GM12878 (cell line): ENCODE results near the gene DLG1. TPM values are rescaled to one million over a fixed set of nuclear protein-coding genes. Genes with fewer than 3 reads are reported as not detected.
A peak's percentile ranks its signal among the peaks of the same experiment; 100 is the strongest.

Experiments used
- ATAC-seq: fragments of 200-7000 bp; cut with Tn5 transposase; 3 replicates; pipeline ENCODE4 v1.9.1; 2020; ENCODE audit warnings: mild to moderate bottlenecking, moderate library complexity
- BruUV-seq: library from RNA; stranded (reverse); fragments of 400-500 nt; replicated peaks from 2 replicates; lab custom pipeline; 2021; lab: Mats Ljungman, UMichigan
- CTCF ChIA-PET: fragments of 300-600 bp; sonication (Branson Sonifier 250); formaldehyde crosslinking; extraction: SDS; loops from one replicate; lab custom pipeline; 2021; ENCODE audit warnings: inconsistent platforms; lab: Yijun Ruan, JAX
- POLR2A ChIA-PET: fragments of 350-600 bp; formaldehyde crosslinking; extraction: SDS; loops from one replicate; lab custom pipeline; 2021; ENCODE audit warnings: inconsistent platforms; lab: Charles Lee
- RAD21 ChIA-PET: fragments of 300-600 bp; sonication (Branson Sonifier 250); formaldehyde crosslinking; loops from one replicate; lab custom pipeline; 2023; ENCODE audit warnings: antibody characterized with exemption; ENCODE audit not compliant: unreplicated experiment; lab: Charles Lee
- SMC1A ChIA-PET: fragments of 300-600 bp; sonication (Branson Sonifier 250); formaldehyde crosslinking; loops from one replicate; lab custom pipeline; 2023; ENCODE audit not compliant: unreplicated experiment, uncharacterized antibody; lab: Charles Lee
- DNase-seq: peaks from one replicate; pipeline ENCODE4 v3.0.0-alpha.2; 2011; ENCODE audit warnings: low read depth, low spot score
- FAIRE-seq: peaks from 3 replicates; lab custom pipeline; 2011; peaks lifted over from hg19 to GRCh38; lab: Jason Lieb, UNC
- H2AFZ ChIP-seq: 2 replicates; pipeline ENCODE4 v1.6.0; 2011; ENCODE audit warnings: low read depth, low read length, control low read depth; ENCODE audit not compliant: control insufficient read depth
- H3K27ac ChIP-seq: 2 replicates; pipeline ENCODE4 v1.5.1; 2011; ENCODE audit warnings: control low read depth; ENCODE audit not compliant: control insufficient read depth, insufficient read depth
- H3K27me3 ChIP-seq, 2 experiments: replicated peaks in 1 of 2; 2 replicates each; pipeline versions ENCODE4 v1.6.0 to v1.6.1; 2011; ENCODE audit warnings: low read length in 1 of 2; ENCODE audit not compliant: control insufficient read depth in 2 of 2, insufficient read depth in 2 of 2
- H3K36me3 ChIP-seq, 2 experiments: 2 replicates each; pipeline ENCODE4 v1.5.1; 2011; ENCODE audit warnings: low read length in 1 of 2; ENCODE audit not compliant: control insufficient read depth in 2 of 2, insufficient read depth in 2 of 2
- H3K4me1 ChIP-seq: 2 replicates; pipeline ENCODE4 v1.6.1; 2011; ENCODE audit warnings: mild to moderate bottlenecking, low read length, moderate library complexity, mixed read lengths; ENCODE audit not compliant: control insufficient read depth, insufficient read depth
- H3K4me2 ChIP-seq: 2 replicates; pipeline ENCODE4 v1.6.0; 2011; ENCODE audit warnings: control low read depth; ENCODE audit not compliant: control insufficient read depth, insufficient read depth
- H3K4me3 ChIP-seq: fragments of 200-600 bp; sonication (generic); 2 replicates; pipeline ENCODE4 v1.5.1; 2016
- H3K79me2 ChIP-seq: 2 replicates; pipeline ENCODE4 v1.6.0; 2011; ENCODE audit warnings: low read length; ENCODE audit not compliant: control insufficient read depth, insufficient read depth
- H3K9ac ChIP-seq: 2 replicates; pipeline ENCODE4 v1.8.0; 2011; ENCODE audit warnings: low read length, control low read depth, mixed read lengths; ENCODE audit not compliant: control insufficient read depth, insufficient read depth
- H3K9me3 ChIP-seq: replicated peaks from 3 replicates; pipeline ENCODE4 v1.5.1; 2011; ENCODE audit warnings: mild to moderate bottlenecking, low read length; ENCODE audit not compliant: control insufficient read depth, insufficient read depth
- H4K20me1 ChIP-seq: 2 replicates; pipeline ENCODE4 v1.6.0; 2011; ENCODE audit not compliant: control insufficient read depth, insufficient read depth
- EED ChIP-seq: sonication (generic); IDR thresholded peaks from 2 replicates; pipeline ENCODE4 v1.6.1; 2016; ENCODE audit warnings: antibody characterized with exemption, low read depth
- EGR1 ChIP-seq, 2 experiments: IDR thresholded peaks; 1 replicate in 1 of 2; 2 replicates in 1 of 2; pipeline ENCODE4 v1.6.1; 2011 to 2012; ENCODE audit warnings: low read depth in 2 of 2, low read length in 2 of 2, borderline replicate concordance in 1 of 2, mild to moderate bottlenecking in 1 of 2, moderate library complexity in 1 of 2
- FOXK2 ChIP-seq: fragments of 450-650 bp; IDR thresholded peaks from 2 replicates; pipeline ENCODE4 v1.6.1; 2017; ENCODE audit warnings: mild to moderate bottlenecking, moderate library complexity
- KAT2A ChIP-seq: conservative IDR thresholded peaks from 2 replicates; pipeline ENCODE4 v1.6.1; 2011; ENCODE audit warnings: low read depth, low read length; ENCODE audit not compliant: control insufficient read depth
- MEF2B ChIP-seq: fragments of 450-650 bp; IDR thresholded peaks from 2 replicates; pipeline ENCODE4 v1.6.1; 2018; ENCODE audit warnings: mild to moderate bottlenecking, moderate library complexity; ENCODE audit not compliant: partially characterized antibody, poor library complexity, severe bottlenecking
- MYB ChIP-seq: fragments of 150-350 bp; IDR thresholded peaks from 2 replicates; pipeline ENCODE4 v1.6.1; 2014; ENCODE audit warnings: mild to moderate bottlenecking, low read depth, low read length, borderline replicate concordance
- NR2C2 ChIP-seq: IDR thresholded peaks from 2 replicates; pipeline ENCODE4 v1.6.1; 2011; ENCODE audit warnings: borderline replicate concordance, low read depth; ENCODE audit not compliant: control insufficient read depth, insufficient read length
- POLR2AphosphoS2 ChIP-seq: IDR thresholded peaks from 2 replicates; pipeline ENCODE4 v1.6.1; 2011; ENCODE audit warnings: low read depth, mild to moderate bottlenecking, low read length, improper control_type of control experiment, moderate library complexity
- POLR2AphosphoS5 ChIP-seq: IDR thresholded peaks from 2 replicates; pipeline ENCODE4 v1.6.1; 2011; ENCODE audit warnings: mild to moderate bottlenecking, low read length, inconsistent platforms
- SREBF2 ChIP-seq: IDR thresholded peaks from 2 replicates; pipeline ENCODE4 v1.6.1; 2012; ENCODE audit warnings: mild to moderate bottlenecking, low read length
- TBL1XR1 ChIP-seq: IDR thresholded peaks from 2 replicates; pipeline ENCODE4 v1.6.1; 2012; ENCODE audit warnings: low read depth, low read length, improper control_type of control experiment
- YY1 ChIP-seq: IDR thresholded peaks from 2 replicates; pipeline ENCODE4 v1.6.1; 2011; ENCODE audit warnings: low read depth, mild to moderate bottlenecking, low read length
- ZNF274 ChIP-seq: IDR thresholded peaks from one replicate; pipeline ENCODE4 v1.8.0; 2011; ENCODE audit not compliant: insufficient read length, insufficient read depth
- WGBS: methylation state at CpG from one replicate; pipeline ENCODE4 v1.1.6; 2016; ENCODE audit warnings: low lambda C conversion rate; ENCODE audit not compliant: insufficient replicate concordance, insufficient coverage; ENCODE audit errors: missing lambda C conversion rate; 5-methylcytosine and 5-hydroxymethylcytosine counted together
- in situ Hi-C: fragments of 300-500 bp; cut with MboI; formaldehyde crosslinking; loops from 9 replicates; pipeline ENCODE4 v1.14.3; 2018; ENCODE audit warnings: mixed read lengths
- intact Hi-C: fragments of 100-400 bp; cut with micrococcal nuclease; formaldehyde crosslinking; loops from one replicate; pipeline ENCODE4 v1.14.2; 2022; ENCODE audit not compliant: unreplicated experiment
- polyA plus RNA-seq, 11 experiments: library from polyadenylated mRNA; depleted of rRNA in 4 of 11; unstranded in 6 of 11; stranded (reverse) in 5 of 11; fragments of >200 nt; fragmentation: Nextera tagmentation in 4 of 11; fragmentation: Illumina TruSeq in 1 of 11; extraction: Ambion mirVana in 4 of 11; extraction: Trizol in 1 of 11; gene quantifications; 1 replicate in 1 of 11; 2 replicates in 10 of 11; pipeline versions ENCODE4 v1.2.1 to v1.2.3, GENCODE V29; 2011 to 2016; ENCODE audit warnings: inconsistent platforms in 2 of 11, missing spikeins in 2 of 11, low read depth in 1 of 11
- total RNA-seq, 4 experiments: library from RNA; depleted of rRNA in 3 of 4; stranded (reverse); fragments of >200 nt in 3 of 4; fragmentation: Illumina TruSeq in 1 of 4; extraction: Trizol in 1 of 4; gene quantifications; 2 replicates each; pipeline versions ENCODE4 v1.2.1 to v1.2.3, GENCODE V29; 2013 to 2021
- TF ChIP-seq, protein P1 (sequence below): fragments of 450-650 bp; IDR thresholded peaks from 2 replicates; pipeline ENCODE4 v1.6.1; 2018; ENCODE audit warnings: mild to moderate bottlenecking, low read depth, moderate library complexity; ENCODE audit not compliant: partially characterized antibody

The DLG1 gene
- total and polyA plus RNA-seq, 10 of the 15 experiments (the other 5 are each of a cell fraction or from before 2014, with no cell fraction given): 9.2 to 63.1 (median 40.1) TPM

DNA sequence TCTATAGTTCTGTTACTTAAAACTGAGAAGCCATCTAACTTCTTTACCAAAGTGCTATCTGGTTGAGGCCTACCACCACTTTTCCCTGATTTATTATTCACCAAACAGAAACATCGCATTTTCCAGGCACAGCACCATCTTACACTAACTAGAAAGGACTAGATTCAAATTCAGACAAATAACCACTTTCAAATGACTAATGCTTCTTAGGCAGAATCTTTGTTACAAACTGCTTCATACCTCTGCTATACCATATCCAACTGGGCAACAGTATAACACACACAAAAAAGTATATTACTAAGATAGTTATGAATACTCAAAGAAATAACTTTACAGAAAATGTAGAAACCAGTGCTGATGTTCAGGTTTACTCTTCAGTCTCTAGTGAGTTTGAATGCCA is 16.6 kb downstream of the DLG1 start:
- Histone ChIP-seq H3K9me3 (no peaks in the 10 kb centered on the region; the same call in 1 of the 3 replicates), H3K4me1 (no peaks in the 10 kb centered on the region), H2AFZ (no peak overlapping the region), H3K4me2 (no peak overlapping the region), H3K27ac (no peak overlapping the region), H4K20me1 (no peaks in the 10 kb centered on the region), H3K4me3 (no peak overlapping the region), H3K36me3 (peaks cover 3 to 9% of the 10 kb centered on the region in 2 experiments), H3K27me3 (no peaks in the 10 kb centered on the region), H3K9ac (no peak overlapping the region), H3K79me2 (peaks cover 13% of the 10 kb centered on the region)
- 100% methylated on average over 1 of the region's 1 CpG for WGBS
- SMC1A ChIA-PET: interaction anchor here (1.1 to 1.2 kb wide), 3 partner anchors 10 to 220 kb away, joined by 3 read pairs; no protein-coding TSS in a partner anchor
- in situ Hi-C loops: no loop called here
- RAD21 ChIA-PET: no interaction called here
- FAIRE-seq (no peak), ATAC-seq (no peak), DNase-seq (no peak)
- intact Hi-C loops: no loop called here
- CTCF ChIA-PET: interaction anchor here (1.1 to 2.0 kb wide), 3 partner anchors 20 to 317 kb away, joined by 4 to 9 read pairs (median 5); no protein-coding TSS in a partner anchor
- POLR2A ChIA-PET: no interaction called here
- TF ChIP-seq NR2C2: no peak
- no peak for TF ChIP-seq FOXK2
- TSS peak; percentile 18 for BruUV-seq

DNA sequence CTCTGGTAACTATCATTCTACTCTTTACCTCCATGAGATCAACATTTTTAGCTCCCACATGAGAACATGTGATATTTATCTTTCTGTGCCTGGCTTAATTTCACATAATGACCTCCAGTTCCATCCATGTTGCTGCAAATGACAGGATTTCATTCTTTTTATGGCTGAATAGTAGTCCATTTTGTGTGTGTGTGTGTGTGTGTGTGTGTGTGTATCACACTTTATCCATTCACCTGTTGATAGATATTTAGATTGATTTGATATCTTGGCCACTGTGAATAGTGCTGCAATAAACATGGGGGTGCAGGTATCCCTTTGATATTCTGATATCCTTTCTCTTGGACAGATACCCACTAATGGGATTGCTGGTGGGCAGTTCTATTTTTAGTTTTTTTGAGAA is 18.3 kb downstream of the DLG1 start:
- ChIA-PET CTCF (interaction anchor here (0.6 to 1.9 kb wide), 2 partner anchors 174 to 319 kb away, joined by 4 to 5 read pairs; no protein-coding TSS in a partner anchor), SMC1A (no interaction called here), POLR2A (interaction anchor here (0.6 kb wide), 1 partner anchor 392 kb away, joined by 3 read pairs; no protein-coding TSS in a partner anchor), RAD21 (interaction anchor here (0.6 kb wide), 1 partner anchor 27 kb away, joined by 3 read pairs; no protein-coding TSS in a partner anchor)
- in situ Hi-C loops (no loop called here), intact Hi-C loops (no loop called here)
- Histone ChIP-seq H3K4me3 (no peak overlapping the region), H3K27ac (no peak overlapping the region), H3K27me3 (no peaks in the 10 kb centered on the region), H3K79me2 (peaks cover 13% of the 10 kb centered on the region), H3K4me2 (no peak overlapping the region), H3K9ac (no peak overlapping the region), H3K4me1 (no peaks in the 10 kb centered on the region), H2AFZ (no peak overlapping the region), H4K20me1 (no peaks in the 10 kb centered on the region), H3K9me3 (no peaks in the 10 kb centered on the region), H3K36me3 (peaks cover 0 to 2% of the 10 kb centered on the region in 2 experiments; a peak in 2 of 4 replicates)
- no peak for FAIRE-seq
- BruUV-seq: no TSS peak
- DNase-seq: no peak
- no peak for ATAC-seq
- no peak for TF ChIP-seq ZNF274
- TF ChIP-seq MYB: no peak
- TF ChIP-seq, protein P1, sequence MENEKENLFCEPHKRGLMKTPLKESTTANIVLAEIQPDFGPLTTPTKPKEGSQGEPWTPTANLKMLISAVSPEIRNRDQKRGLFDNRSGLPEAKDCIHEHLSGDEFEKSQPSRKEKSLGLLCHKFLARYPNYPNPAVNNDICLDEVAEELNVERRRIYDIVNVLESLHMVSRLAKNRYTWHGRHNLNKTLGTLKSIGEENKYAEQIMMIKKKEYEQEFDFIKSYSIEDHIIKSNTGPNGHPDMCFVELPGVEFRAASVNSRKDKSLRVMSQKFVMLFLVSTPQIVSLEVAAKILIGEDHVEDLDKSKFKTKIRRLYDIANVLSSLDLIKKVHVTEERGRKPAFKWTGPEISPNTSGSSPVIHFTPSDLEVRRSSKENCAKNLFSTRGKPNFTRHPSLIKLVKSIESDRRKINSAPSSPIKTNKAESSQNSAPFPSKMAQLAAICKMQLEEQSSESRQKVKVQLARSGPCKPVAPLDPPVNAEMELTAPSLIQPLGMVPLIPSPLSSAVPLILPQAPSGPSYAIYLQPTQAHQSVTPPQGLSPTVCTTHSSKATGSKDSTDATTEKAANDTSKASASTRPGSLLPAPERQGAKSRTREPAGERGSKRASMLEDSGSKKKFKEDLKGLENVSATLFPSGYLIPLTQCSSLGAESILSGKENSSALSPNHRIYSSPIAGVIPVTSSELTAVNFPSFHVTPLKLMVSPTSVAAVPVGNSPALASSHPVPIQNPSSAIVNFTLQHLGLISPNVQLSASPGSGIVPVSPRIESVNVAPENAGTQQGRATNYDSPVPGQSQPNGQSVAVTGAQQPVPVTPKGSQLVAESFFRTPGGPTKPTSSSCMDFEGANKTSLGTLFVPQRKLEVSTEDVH: no peak
- TF ChIP-seq POLR2AphosphoS5: no peak
- TF ChIP-seq MEF2B: no peak
- no peak for TF ChIP-seq EED
- no peak for TF ChIP-seq TBL1XR1
- no peak for TF ChIP-seq KAT2A
- TF ChIP-seq POLR2AphosphoS2: no peak
- TF ChIP-seq EGR1 (IDR thresholded peaks at IDR 0.05; ENCODE audit: borderline replicate concordance in 1 of 2, low read depth in 2 of 2, low read length in 2 of 2): no peak
- TF ChIP-seq YY1: no peak
- no peak for TF ChIP-seq SREBF2
